Hepatocyte (in vitro differentiated cells): Measurements from ENCODE around the gene CBLIF. TPM values are rescaled to one million over a fixed set of nuclear protein-coding genes. Genes with fewer than 3 reads are reported as not detected.
A peak's percentile ranks its signal among the peaks of the same experiment; 100 is the strongest.

Experiments used
- DNase-seq: peaks from one replicate; pipeline ENCODE4 v3.0.0-alpha.2; 2016; ENCODE audit warnings: low spot score
- H2AFZ ChIP-seq: fragments of 200-600 bp; sonication (generic); 2 replicates; pipeline ENCODE4 v1.6.0; 2016; ENCODE audit warnings: antibody characterized with exemption, mild to moderate bottlenecking
- H3K27ac ChIP-seq: fragments of 200-600 bp; sonication (generic); 2 replicates; pipeline ENCODE4 v1.5.1; 2016; ENCODE audit warnings: mild to moderate bottlenecking
- H3K27me3 ChIP-seq: fragments of 200-600 bp; sonication (generic); 2 replicates; pipeline ENCODE4 v1.6.1; 2016
- H3K36me3 ChIP-seq: fragments of 200-600 bp; sonication (generic); replicated peaks from 2 replicates; pipeline ENCODE4 v1.5.1; 2016; ENCODE audit warnings: low read depth; ENCODE audit not compliant: insufficient read depth
- H3K4me1 ChIP-seq: fragments of 200-600 bp; sonication (generic); 2 replicates; pipeline ENCODE4 v1.5.1; 2016; ENCODE audit warnings: mild to moderate bottlenecking, moderate library complexity; ENCODE audit not compliant: insufficient read depth
- H3K4me2 ChIP-seq: fragments of 200-600 bp; sonication (generic); 2 replicates; pipeline ENCODE4 v1.6.0; 2016
- H3K4me3 ChIP-seq: fragments of 200-600 bp; sonication (generic); 2 replicates; pipeline ENCODE4 v1.5.1; 2016; ENCODE audit warnings: mild to moderate bottlenecking
- H3K79me2 ChIP-seq: fragments of 200-600 bp; sonication (generic); 2 replicates; pipeline ENCODE4 v1.6.0; 2017; ENCODE audit warnings: mild to moderate bottlenecking
- H3K9me2 ChIP-seq: fragments of 200-600 bp; sonication (generic); replicated peaks from 2 replicates; pipeline ENCODE4 v1.6.0; 2017; ENCODE audit warnings: mild to moderate bottlenecking; ENCODE audit not compliant: insufficient read depth
- H3K9me3 ChIP-seq: fragments of 200-600 bp; sonication (generic); 2 replicates; pipeline ENCODE4 v1.5.1; 2016; ENCODE audit warnings: low read depth, mild to moderate bottlenecking
- H4K20me1 ChIP-seq: fragments of 200-600 bp; sonication (generic); 2 replicates; pipeline ENCODE4 v1.6.0; 2016; ENCODE audit warnings: mild to moderate bottlenecking; ENCODE audit not compliant: insufficient read depth, poor library complexity, severe bottlenecking
- EZH2 ChIP-seq: fragments of 200-600 bp; sonication (generic); IDR thresholded peaks from 2 replicates; pipeline ENCODE4 v1.6.1; 2016; ENCODE audit warnings: antibody characterized with exemption, mild to moderate bottlenecking, borderline replicate concordance
- EZH2phosphoT487 ChIP-seq: fragments of 200-600 bp; sonication (generic); IDR thresholded peaks from one replicate; pipeline ENCODE4 v1.6.1; 2018; ENCODE audit warnings: antibody characterized with exemption, mild to moderate bottlenecking, low read depth, moderate library complexity; ENCODE audit not compliant: unreplicated experiment, severe bottlenecking
- WGBS: methylation state at CpG from one replicate; pipeline ENCODE4 v1.1.6; 2016; ENCODE audit warnings: low lambda C conversion rate; ENCODE audit errors: missing lambda C conversion rate; 5-methylcytosine and 5-hydroxymethylcytosine counted together
- polyA plus RNA-seq: library from polyadenylated mRNA; unstranded; fragments of >200 nt; fragmentation: Nextera tagmentation; extraction: Ambion mirVana; gene quantifications from 2 replicates; pipeline ENCODE4 v1.2.1, GENCODE V29; 2016
- total RNA-seq: library from RNA; depleted of rRNA; stranded (reverse); fragments of >200 nt; gene quantifications from 2 replicates; pipeline ENCODE4 v1.2.3, GENCODE V29; 2014
- TF ChIP-seq, protein P1 (sequence below): fragments of 200-600 bp; sonication (generic); IDR thresholded peaks from 2 replicates; pipeline ENCODE4 v1.5.1; 2016; ENCODE audit warnings: antibody characterized with exemption, mild to moderate bottlenecking; ENCODE audit not compliant: poor library complexity

Gene CBLIF
- total and polyA plus RNA-seq, 2 experiments from 2014 or later, result 45.2 to 60.8 TPM

DNA sequence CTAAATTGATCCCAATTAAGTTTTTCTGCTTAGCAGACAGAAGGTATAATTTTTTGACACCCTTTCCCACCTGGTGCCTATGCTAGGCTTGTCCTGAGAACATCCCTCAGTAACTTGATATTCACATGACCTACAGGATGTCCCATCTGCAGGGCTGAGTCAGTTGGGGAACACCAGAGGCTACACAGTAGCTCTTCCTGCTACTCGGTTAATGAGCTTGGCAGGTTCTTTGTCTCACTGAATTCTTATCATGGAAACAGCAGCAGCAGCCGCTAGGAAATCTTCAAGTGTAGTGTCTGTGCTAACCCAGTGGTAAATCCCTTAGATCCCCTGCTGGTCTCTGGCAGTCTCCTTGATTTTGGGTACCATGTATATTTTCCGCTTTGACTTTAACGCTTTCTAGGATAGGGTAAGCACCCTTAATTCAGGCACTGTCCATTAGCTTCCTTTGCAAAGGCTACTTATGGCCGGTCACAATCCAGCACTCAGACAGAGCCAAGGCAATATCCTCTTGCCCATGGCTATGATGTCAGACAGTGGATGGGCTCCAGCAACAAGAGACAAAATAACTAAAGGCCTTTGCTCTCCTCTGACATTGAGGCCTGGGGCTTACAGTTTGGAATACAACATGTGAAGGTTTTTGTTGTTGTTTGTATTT lies 43.2 kb downstream of the CBLIF start:
- H4K20me1 ChIP-seq, result no peaks in the 10 kb centered on the region
- TF ChIP-seq EZH2 (no peak), EZH2phosphoT487 (no peak)
- TF ChIP-seq, protein P1, sequence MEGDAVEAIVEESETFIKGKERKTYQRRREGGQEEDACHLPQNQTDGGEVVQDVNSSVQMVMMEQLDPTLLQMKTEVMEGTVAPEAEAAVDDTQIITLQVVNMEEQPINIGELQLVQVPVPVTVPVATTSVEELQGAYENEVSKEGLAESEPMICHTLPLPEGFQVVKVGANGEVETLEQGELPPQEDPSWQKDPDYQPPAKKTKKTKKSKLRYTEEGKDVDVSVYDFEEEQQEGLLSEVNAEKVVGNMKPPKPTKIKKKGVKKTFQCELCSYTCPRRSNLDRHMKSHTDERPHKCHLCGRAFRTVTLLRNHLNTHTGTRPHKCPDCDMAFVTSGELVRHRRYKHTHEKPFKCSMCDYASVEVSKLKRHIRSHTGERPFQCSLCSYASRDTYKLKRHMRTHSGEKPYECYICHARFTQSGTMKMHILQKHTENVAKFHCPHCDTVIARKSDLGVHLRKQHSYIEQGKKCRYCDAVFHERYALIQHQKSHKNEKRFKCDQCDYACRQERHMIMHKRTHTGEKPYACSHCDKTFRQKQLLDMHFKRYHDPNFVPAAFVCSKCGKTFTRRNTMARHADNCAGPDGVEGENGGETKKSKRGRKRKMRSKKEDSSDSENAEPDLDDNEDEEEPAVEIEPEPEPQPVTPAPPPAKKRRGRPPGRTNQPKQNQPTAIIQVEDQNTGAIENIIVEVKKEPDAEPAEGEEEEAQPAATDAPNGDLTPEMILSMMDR, result no peak
- no peaks in the 10 kb centered on the region for H3K9me2 ChIP-seq
- DNase-seq, result no peak
- H3K79me2 ChIP-seq, result peaks cover 3% of the 10 kb centered on the region
- H3K4me1 ChIP-seq, result peaks cover 12% of the 10 kb centered on the region
- H3K4me3 ChIP-seq, result no peak overlapping the region
- H3K27ac ChIP-seq, result peak overlapping the region; percentile 36
- no peaks in the 10 kb centered on the region for H3K9me3 ChIP-seq
- no peak overlapping the region for H3K4me2 ChIP-seq
- no peaks in the 10 kb centered on the region for H3K27me3 ChIP-seq
- no peaks in the 10 kb centered on the region for H3K36me3 ChIP-seq
- 56% methylated on average over 5 of the region's 5 CpGs for WGBS
- H2AFZ ChIP-seq, result no peak overlapping the region

GRCh38 chr11:59801160-59801706 lies 44.1 kb downstream of the CBLIF start:
- Histone ChIP-seq H3K27me3 (no peaks in the 10 kb centered on the region), H3K4me3 (no peak overlapping the region), H2AFZ (no peak overlapping the region), H3K36me3 (no peaks in the 10 kb centered on the region), H3K9me2 (no peaks in the 10 kb centered on the region), H3K27ac (peak overlapping the region; percentile 36), H3K79me2 (peaks cover 3% of the 10 kb centered on the region), H3K4me2 (no peak overlapping the region), H3K4me1 (peaks cover 12% of the 10 kb centered on the region), H3K9me3 (no peaks in the 10 kb centered on the region), H4K20me1 (no peaks in the 10 kb centered on the region)
- no peak for DNase-seq
- WGBS, result 81% methylated on average over 2 of the region's 2 CpGs
- no peak for TF ChIP-seq EZH2phosphoT487
- TF ChIP-seq, protein P1, result no peak
- TF ChIP-seq EZH2, result no peak

- Histone ChIP-seq H3K27ac (peak overlapping the region; percentile 36), H4K20me1 (no peaks in the 10 kb centered on the region), H3K36me3 (no peaks in the 10 kb centered on the region), H3K27me3 (no peaks in the 10 kb centered on the region), H3K4me2 (no peak overlapping the region), H3K4me3 (no peak overlapping the region), H3K79me2 (peaks cover 3% of the 10 kb centered on the region), H3K4me1 (peaks cover 12% of the 10 kb centered on the region), H3K9me2 (no peaks in the 10 kb centered on the region), H3K9me3 (no peaks in the 10 kb centered on the region), H2AFZ (no peak overlapping the region)
- no peak for DNase-seq
- TF ChIP-seq EZH2 (no peak), EZH2phosphoT487 (no peak)
- TF ChIP-seq, protein P1, result no peak
- WGBS, result 79% methylated on average over 7 of the region's 7 CpGs
Observed at GRCh38 chr11:59800390-59801025, 44.8 kb downstream of the CBLIF start.
